Measurements from ENCODE around the gene RNF167.

Gene RNF167

GRCh38 chr17:4966844-4967538 is 26.9 kb downstream of the RNF167 start (continued):
- peak; percentile 94 for TF ChIP-seq KLF7 (tag by site-specific recombination; IDR thresholded peaks at IDR 0.05; ENCODE audit: borderline replicate concordance)
- TF ChIP-seq ZNF48 (tag by site-specific recombination; IDR thresholded peaks at IDR 0.05), result no peak
- peak; percentile 41 for TF ChIP-seq ZEB2 (tag by site-specific recombination; IDR thresholded peaks at IDR 0.05)
- TF ChIP-seq GFI1B (tag by site-specific recombination; IDR thresholded peaks at IDR 0.05), result 0 out of 2 replicates have a peak, but pooled peaks have one; percentile 21
- TF ChIP-seq ZNF623 (tag by site-specific recombination; IDR thresholded peaks at IDR 0.05), result no peak
- TF ChIP-seq PRDM10 (tag by site-specific recombination; IDR thresholded peaks at IDR 0.05), result peak; percentile 77
- TF ChIP-seq ZNF366 (tag by site-specific recombination; conservative IDR thresholded peaks at IDR 0.05), result peak; percentile 86
- TF ChIP-seq ZBTB17 (tag by site-specific recombination; IDR thresholded peaks at IDR 0.05), result peak; percentile 95
- no peak for TF ChIP-seq ZNF645 (tag by site-specific recombination; IDR thresholded peaks at IDR 0.05)
- TF ChIP-seq ZNF202 (tag by site-specific recombination; IDR thresholded peaks at IDR 0.05; ENCODE audit: borderline replicate concordance), result no peak
- peak; percentile 100 for TF ChIP-seq SP2 (tag by site-specific recombination; IDR thresholded peaks at IDR 0.05)
- no peak for TF ChIP-seq MYNN (tag by site-specific recombination; IDR thresholded peaks at IDR 0.05; ENCODE audit: borderline replicate concordance)
- peak; percentile 96 for TF ChIP-seq ZNF394 (tag by site-specific recombination; IDR thresholded peaks at IDR 0.05; ENCODE audit: borderline replicate concordance)
- TF ChIP-seq ZNF580 (tag by site-specific recombination; IDR thresholded peaks at IDR 0.05), result peak; percentile 42; the same call in 1 of the 2 replicates
- no peak for TF ChIP-seq ZNF555 (tag by site-specific recombination; conservative IDR thresholded peaks at IDR 0.05)
- TF ChIP-seq KLF10 (tag by site-specific recombination; IDR thresholded peaks at IDR 0.05), result no peak
- no peak for TF ChIP-seq ZNF10 (tag by site-specific recombination; IDR thresholded peaks at IDR 0.05)
- TF ChIP-seq KLF16 (tag by site-specific recombination; IDR thresholded peaks at IDR 0.05), result peak; percentile 32; the same call in 1 of the 2 replicates
- no peak; the same call in 1 of the 2 replicates for TF ChIP-seq ZFP37 (tag by site-specific recombination; IDR thresholded peaks at IDR 0.05)
- no peak for TF ChIP-seq ZNF707 (tag by site-specific recombination; IDR thresholded peaks at IDR 0.05)
- TF ChIP-seq HOXD13 (CRISPR knock-in tag; IDR thresholded peaks at IDR 0.05; ENCODE audit: borderline replicate concordance), result no peak
- peak; percentile 67 for TF ChIP-seq KLF8 (tag by site-specific recombination; IDR thresholded peaks at IDR 0.05)
- TF ChIP-seq SETDB1 (IDR thresholded peaks at IDR 0.05; ENCODE audit: insufficient read length, low read length), result peak; percentile 7
- TF ChIP-seq ZBTB11 (tag by site-specific recombination; conservative IDR thresholded peaks at IDR 0.05; ENCODE audit: low read depth), result peak; percentile 52; the same call in 1 of the 2 replicates
- TF ChIP-seq RBAK (tag by site-specific recombination; IDR thresholded peaks at IDR 0.05), result no peak
- TF ChIP-seq ZNF677 (tag by site-specific recombination; IDR thresholded peaks at IDR 0.05), result no peak
- TF ChIP-seq PRDM6 (tag by site-specific recombination; IDR thresholded peaks at IDR 0.05), result no peak
- TF ChIP-seq GLIS2 (tag by site-specific recombination; IDR thresholded peaks at IDR 0.05), result peak; percentile 88
- TF ChIP-seq ZIC2 (tag by site-specific recombination; IDR thresholded peaks at IDR 0.05), result peak; percentile 91
- no peak for TF ChIP-seq ZNF391 (tag by site-specific recombination; IDR thresholded peaks at IDR 0.05; ENCODE audit: borderline replicate concordance, low read depth)

All from HEK293 (cell line).